GM18873 (cell line): ENCODE measurements around the gene MYO1G.
"Not testable (repeated sequence)": the region's sequence is repeated elsewhere in the genome, so short reads cannot be mapped to it uniquely, and the experiment has no call there.

Source experiments
- ATAC-seq: cut with Tn5 transposase; IDR thresholded peaks from one replicate; pipeline ENCODE4 v1.9.1; 2021; ENCODE audit warnings: mild to moderate bottlenecking, moderate library complexity, moderate number of reproducible peaks; ENCODE audit not compliant: unreplicated experiment, low FRiP score

The MYO1G gene

GRCh38 chr7:44978511-44979366 lies at the start of gene MYO1G:
Gene MYO1G, minus strand, starts transcription at chr7:44979015. Its CDS starts 54 bp downstream, at chr7:44978961.
- ATAC-seq: peak; percentile 54

GRCh38 chr7:45028138-45028919 lies 49.5 kb upstream of the MYO1G start:
- no peak for ATAC-seq

GRCh38 chr7:45027774-45028114 lies 48.9 kb upstream of the MYO1G start:
- ATAC-seq: no peak

GRCh38 chr7:45026984-45027773 lies 48.4 kb upstream of the MYO1G start:
- no peak for ATAC-seq

GRCh38 chr7:45026013-45026412 lies 47.2 kb upstream of the MYO1G start:
- no peak for ATAC-seq

- ATAC-seq: not testable (repeated sequence)
Observed at GRCh38 chr7:45025473-45025872, 46.7 kb upstream of the MYO1G start.

GRCh38 chr7:45024126-45024744 lies 45.4 kb upstream of the MYO1G start:
- ATAC-seq: no peak

- no peak for ATAC-seq
Observed at GRCh38 chr7:45021604-45022296, 42.9 kb upstream of the MYO1G start.

- no peak for ATAC-seq
Observed at GRCh38 chr7:45020915-45021314, 42.1 kb upstream of the MYO1G start.

GRCh38 chr7:45017253-45017652 lies 38.4 kb upstream of the MYO1G start:
- no peak for ATAC-seq

GRCh38 chr7:45015313-45015712 lies 36.5 kb upstream of the MYO1G start:
- no peak for ATAC-seq

- ATAC-seq: no peak
Observed at GRCh38 chr7:45013465-45013967, 34.7 kb upstream of the MYO1G start.

- peak; percentile 62 for ATAC-seq
Observed at GRCh38 chr7:45007571-45008328, 28.9 kb upstream of the MYO1G start.

GRCh38 chr7:45007106-45007505 lies 28.3 kb upstream of the MYO1G start:
- ATAC-seq: no peak

GRCh38 chr7:45003789-45004188 lies 25.0 kb upstream of the MYO1G start:
- no peak for ATAC-seq

GRCh38 chr7:45001826-45002225 lies 23.0 kb upstream of the MYO1G start:
- no peak for ATAC-seq

- ATAC-seq: peak; percentile 28
Observed at GRCh38 chr7:45001138-45001694, 22.4 kb upstream of the MYO1G start.
